ENCODE data around the gene SLITRK5. TPM values are rescaled to one million over a fixed set of nuclear protein-coding genes. Genes with fewer than 3 reads are reported as not detected.

SLITRK5 gene
- total RNA-seq, 3 donors from 2014 or later (not counting 1 experiment from before 2014, with no cell fraction given), result 0.02 to 0.10 (median 0.07) TPM

DNA sequence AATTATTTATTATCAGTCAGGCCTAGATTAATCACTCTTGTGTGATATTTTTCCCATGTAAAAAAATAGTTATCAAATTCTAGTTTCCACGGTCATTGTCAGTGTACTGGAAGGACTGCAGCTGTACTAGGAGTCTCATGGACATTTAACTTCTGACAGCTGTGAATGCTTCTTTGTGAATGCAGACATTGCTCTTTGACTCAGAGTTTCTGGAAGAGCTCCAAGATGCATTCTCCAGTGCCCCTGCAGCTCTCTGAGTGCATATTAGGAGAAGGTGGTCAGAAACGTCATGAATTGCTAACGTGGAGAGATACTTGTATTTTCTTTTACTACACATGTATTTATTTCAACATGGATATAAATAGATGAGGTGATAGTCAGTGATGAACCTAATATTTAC, 9.7 kb upstream of the SLITRK5 start:
- DNase-seq (no peak), ATAC-seq (no peak)
- Mint-ChIP-seq H3K27ac (no peak overlapping the region), H3K4me3 (no peak overlapping the region), H3K4me1 (no peaks in the 10 kb centered on the region), H3K27me3 (ENCODE audit: low read depth in 2 of 2) (peaks cover 4 to 5% of the 10 kb centered on the region in 2 donors), H3K9me3 (no peaks in the 10 kb centered on the region), H3K36me3 (no peaks in the 10 kb centered on the region)
- H3K36me3 ChIP-seq (ENCODE audit: control insufficient read depth, insufficient read depth, low read length), result no peaks in the 10 kb centered on the region
- H3K4me3 ChIP-seq (ENCODE audit: low read length), result no peak overlapping the region
- TF ChIP-seq, protein P1, sequence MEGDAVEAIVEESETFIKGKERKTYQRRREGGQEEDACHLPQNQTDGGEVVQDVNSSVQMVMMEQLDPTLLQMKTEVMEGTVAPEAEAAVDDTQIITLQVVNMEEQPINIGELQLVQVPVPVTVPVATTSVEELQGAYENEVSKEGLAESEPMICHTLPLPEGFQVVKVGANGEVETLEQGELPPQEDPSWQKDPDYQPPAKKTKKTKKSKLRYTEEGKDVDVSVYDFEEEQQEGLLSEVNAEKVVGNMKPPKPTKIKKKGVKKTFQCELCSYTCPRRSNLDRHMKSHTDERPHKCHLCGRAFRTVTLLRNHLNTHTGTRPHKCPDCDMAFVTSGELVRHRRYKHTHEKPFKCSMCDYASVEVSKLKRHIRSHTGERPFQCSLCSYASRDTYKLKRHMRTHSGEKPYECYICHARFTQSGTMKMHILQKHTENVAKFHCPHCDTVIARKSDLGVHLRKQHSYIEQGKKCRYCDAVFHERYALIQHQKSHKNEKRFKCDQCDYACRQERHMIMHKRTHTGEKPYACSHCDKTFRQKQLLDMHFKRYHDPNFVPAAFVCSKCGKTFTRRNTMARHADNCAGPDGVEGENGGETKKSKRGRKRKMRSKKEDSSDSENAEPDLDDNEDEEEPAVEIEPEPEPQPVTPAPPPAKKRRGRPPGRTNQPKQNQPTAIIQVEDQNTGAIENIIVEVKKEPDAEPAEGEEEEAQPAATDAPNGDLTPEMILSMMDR (IDR thresholded peaks at IDR 0.05), result no peak
- H3K9me3 ChIP-seq (ENCODE audit: control insufficient read depth, insufficient read depth, low read length), result no peaks in the 10 kb centered on the region
- H3K4me1 ChIP-seq (ENCODE audit: control insufficient read depth, insufficient read depth, low read length), result no peaks in the 10 kb centered on the region
- no peaks in the 10 kb centered on the region for H3K27me3 ChIP-seq (ENCODE audit: control insufficient read depth, insufficient read depth, low read length)
- intact Hi-C loops (cut with micrococcal nuclease), result no loop called here
- 94% methylated on average over 1 of the region's 3 CpGs for WGBS (ENCODE audit: insufficient coverage)
- no peak overlapping the region for H3K27ac ChIP-seq (ENCODE audit: low read length)

DNA sequence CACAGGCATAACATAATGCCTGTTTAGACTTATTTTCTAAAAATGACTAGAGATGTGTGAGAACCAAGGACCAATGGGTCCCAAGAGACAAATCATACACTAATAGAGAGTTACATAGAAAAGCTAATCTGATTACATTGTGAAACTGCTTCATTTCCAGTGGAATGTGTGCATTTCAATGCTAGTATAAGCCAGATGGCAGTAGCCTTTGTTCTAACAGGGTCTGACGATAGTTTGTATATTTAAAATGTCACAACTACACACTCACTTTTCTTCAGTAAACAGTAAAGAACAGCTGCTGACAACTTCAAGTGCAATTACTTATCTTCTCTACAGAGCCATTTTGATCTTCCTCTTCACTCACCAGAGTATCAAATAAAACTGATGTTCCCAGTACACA, 4.3 kb upstream of the SLITRK5 start:
- peaks cover 16% of the 10 kb centered on the region for H3K27me3 ChIP-seq (ENCODE audit: control insufficient read depth, insufficient read depth, low read length)
- H3K36me3 ChIP-seq (ENCODE audit: control insufficient read depth, insufficient read depth, low read length), result no peaks in the 10 kb centered on the region
- ATAC-seq, result no peak
- peaks cover 12% of the 10 kb centered on the region in 2 donors for H3K4me1 Mint-ChIP-seq
- H3K27ac ChIP-seq (ENCODE audit: low read length), result no peak overlapping the region
- no peaks in the 10 kb centered on the region for H3K9me3 ChIP-seq (ENCODE audit: control insufficient read depth, insufficient read depth, low read length)
- WGBS (ENCODE audit: insufficient coverage), result 91% methylated on average over 1 of the region's 1 CpG
- DNase-seq, result no peak
- peaks cover 10% of the 10 kb centered on the region for H3K4me1 ChIP-seq (ENCODE audit: control insufficient read depth, insufficient read depth, low read length)
- TF ChIP-seq, protein P1 (IDR thresholded peaks at IDR 0.05), result no peak
- H3K27me3 Mint-ChIP-seq (ENCODE audit: low read depth in 2 of 2), result peaks cover 14% of the 10 kb centered on the region in 2 donors
- no peak overlapping the region for H3K4me3 ChIP-seq (ENCODE audit: low read length)
- H3K36me3 Mint-ChIP-seq, result no peaks in the 10 kb centered on the region
- intact Hi-C loops (cut with micrococcal nuclease), result no loop called here
- H3K9me3 Mint-ChIP-seq, result no peaks in the 10 kb centered on the region
- no peak overlapping the region for H3K4me3 Mint-ChIP-seq
- no peak overlapping the region for H3K27ac Mint-ChIP-seq

GRCh38 chr13:87667686-87668085, 3.5 kb upstream of the SLITRK5 start:
- H3K27me3 ChIP-seq (ENCODE audit: control insufficient read depth, insufficient read depth, low read length), result peaks cover 22% of the 10 kb centered on the region
- no peak overlapping the region for H3K27ac Mint-ChIP-seq
- H3K4me3 ChIP-seq (ENCODE audit: low read length), result no peak overlapping the region
- H3K9me3 Mint-ChIP-seq, result no peaks in the 10 kb centered on the region
- intact Hi-C loops (cut with micrococcal nuclease), result no loop called here
- H3K4me1 Mint-ChIP-seq, result peaks cover 16% of the 10 kb centered on the region in 2 donors
- peaks cover 17 to 18% of the 10 kb centered on the region in 2 donors for H3K27me3 Mint-ChIP-seq (ENCODE audit: low read depth in 2 of 2)
- WGBS (ENCODE audit: insufficient coverage), result 60% methylated on average over 1 of the region's 1 CpG
- no peaks in the 10 kb centered on the region for H3K36me3 ChIP-seq (ENCODE audit: control insufficient read depth, insufficient read depth, low read length)
- H3K4me3 Mint-ChIP-seq, result no peak overlapping the region
- TF ChIP-seq, protein P1 (IDR thresholded peaks at IDR 0.05), result no peak
- H3K9me3 ChIP-seq (ENCODE audit: control insufficient read depth, insufficient read depth, low read length), result no peaks in the 10 kb centered on the region
- no peaks in the 10 kb centered on the region for H3K36me3 Mint-ChIP-seq
- H3K27ac ChIP-seq (ENCODE audit: low read length), result no peak overlapping the region
- ATAC-seq, result no peak
- peaks cover 17% of the 10 kb centered on the region for H3K4me1 ChIP-seq (ENCODE audit: control insufficient read depth, insufficient read depth, low read length)
- DNase-seq, result no peak

GRCh38 chr13:87669379-87669978, 1.7 kb upstream of the SLITRK5 start:
- H3K36me3 ChIP-seq (ENCODE audit: control insufficient read depth, insufficient read depth, low read length), result no peaks in the 10 kb centered on the region
- H3K4me3 ChIP-seq (ENCODE audit: low read length), result no peak overlapping the region
- Mint-ChIP-seq H3K4me3 (no peak overlapping the region), H3K4me1 (peaks cover 30 to 33% of the 10 kb centered on the region in 2 donors), H3K27ac (no peak overlapping the region), H3K36me3 (no peaks in the 10 kb centered on the region), H3K27me3 (ENCODE audit: low read depth in 2 of 2) (peaks cover 32 to 33% of the 10 kb centered on the region in 2 donors), H3K9me3 (no peaks in the 10 kb centered on the region)
- H3K9me3 ChIP-seq (ENCODE audit: control insufficient read depth, insufficient read depth, low read length), result peaks cover 3% of the 10 kb centered on the region
- WGBS (ENCODE audit: insufficient coverage), result no CpG with 5 or more reads among the region's 3 CpGs
- TF ChIP-seq, protein P1 (IDR thresholded peaks at IDR 0.05), result peak; percentile 39
- ATAC-seq, result no peak
- peaks cover 35% of the 10 kb centered on the region for H3K4me1 ChIP-seq (ENCODE audit: control insufficient read depth, insufficient read depth, low read length)
- H3K27ac ChIP-seq (ENCODE audit: low read length), result no peak overlapping the region
- no peak for DNase-seq
- peaks cover 40% of the 10 kb centered on the region for H3K27me3 ChIP-seq (ENCODE audit: control insufficient read depth, insufficient read depth, low read length)
- intact Hi-C loops (cut with micrococcal nuclease), result no loop called here

All from natural killer cell (primary cell).